Pancreas (tissue), 10 donors: ENCODE results near the gene UBE2E2. TPM values are rescaled to one million over a fixed set of nuclear protein-coding genes. Genes with fewer than 3 reads are reported as not detected.

Experiments used
- ATAC-seq, 4 donors: fragments of 200-7000 bp; cut with Tn5 transposase; one replicate each; pipeline versions ENCODE4 v1.8.0 to v1.9.1; 2020; ENCODE audit warnings: mild to moderate bottlenecking in 4 of 4, moderate library complexity in 4 of 4
- DNase-seq, 6 donors: peaks; one replicate each; pipeline ENCODE4 v3.0.0-alpha.2; 2020
- FAIRE-seq: peaks from 2 replicates; lab custom pipeline; 2012; peaks lifted over from hg19 to GRCh38; lab: Jason Lieb, UNC
- H3K27ac ChIP-seq, 4 donors: fragments of 200-600 bp; sonication (generic); 1 replicate in 3 of 4; 2 replicates in 1 of 4; pipeline versions ENCODE4 v1.5.0 to v1.8.0; 2020
- H3K27me3 ChIP-seq, 4 donors: fragments of 200-600 bp; one replicate each; pipeline ENCODE4 v1.8.0; 2021
- H3K36me3 ChIP-seq, 3 donors: fragments of 200-600 bp; sonication (generic) in 1 of 3; one replicate each; pipeline versions ENCODE4 v1.5.0 to v1.8.0; 2020 to 2021
- H3K4me1 ChIP-seq, 3 donors: fragments of 200-600 bp; one replicate each; pipeline ENCODE4 v1.8.0; 2021
- H3K4me3 ChIP-seq, 4 donors: fragments of 200-600 bp; sonication (generic) in 2 of 4; one replicate each; pipeline versions ENCODE4 v1.5.0 to v1.8.0; 2020 to 2021
- H3K9me3 ChIP-seq, 4 donors: fragments of 200-600 bp; one replicate each; pipeline ENCODE4 v1.8.0; 2021
- WGBS, 2 donors: extraction: QIAGEN DNeasy Blood & Tissue Kit; methylation state at CpG; one replicate each; pipeline ENCODE4 v1.1.7; 2013; 5-methylcytosine and 5-hydroxymethylcytosine counted together
- intact Hi-C, 3 donors: fragments of 100-400 bp; cut with DNase I; formaldehyde crosslinking; loops; one replicate each; pipeline versions ENCODE4 v1.11.1 to v1.14.2; 2022
- polyA plus RNA-seq, 2 donors: library from polyadenylated mRNA; stranded (reverse); fragments of 200-250 nt; gene quantifications; one replicate each; pipeline ENCODE4 v1.2.3, GENCODE V29; 2013
- total RNA-seq, 6 donors: library from RNA; stranded (reverse); fragmentation: NEBNext Ultra II Directional in 4 of 6; extraction: Animal tissue kit (Norgen Biotek cat#: 25700) in 4 of 6; gene quantifications; one replicate each; pipeline versions ENCODE4 v1.2.1 to v1.2.4, GENCODE V29; 2021 to 2023
- TF ChIP-seq, protein P1 (sequence below), 4 donors: fragments of 200-600 bp; sonication (generic) in 3 of 4; IDR thresholded peaks; one replicate each; pipeline versions ENCODE4 v1.5.0 to v1.8.0; 2021; ENCODE audit warnings: antibody characterized with exemption in 4 of 4
- donor health status: healthy with polysubstance abuse.
- donor health status: DM: no; HTN: no; CAD: no; lungs with moderate emphysema.
- donor health status: DM: no; HTN: no; CAD: no.
- donor health status: control.
- donor health status: control.
- donor health status: Bipolar disorder and iron deficiency.
- donor health status: DM: yes; HTN: yes; CAD: no.
- donor health status: DM: no; HTN: no; CAD: no.
- donor health status: DM: no; HTN: no; CAD: no.
- donor health status: DM: yes; HTN: yes; CAD: no.

UBE2E2 gene
- total and polyA plus RNA-seq, 8 donors, result 3.3 to 11.6 (median 5.8) TPM

DNA sequence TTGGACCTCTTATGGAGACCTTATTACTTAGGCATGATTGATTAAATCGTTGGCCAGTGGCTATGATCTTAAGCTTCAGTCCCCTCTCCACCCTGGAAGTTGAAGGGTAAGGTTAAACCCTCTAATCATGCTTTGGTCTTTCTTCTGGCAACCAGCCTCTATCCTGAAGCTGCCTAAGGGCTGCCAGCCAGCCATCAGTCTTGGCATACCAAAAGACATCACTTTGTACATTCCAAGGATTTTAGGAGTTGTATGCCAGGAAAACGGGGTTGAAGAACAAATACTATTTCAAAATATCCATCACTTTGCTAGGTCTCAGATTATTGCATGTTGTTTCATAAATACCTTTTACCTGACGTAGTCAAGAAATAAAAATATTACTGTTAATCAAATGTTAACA lies 28.9 kb downstream of the UBE2E2 start:
- TF ChIP-seq, protein P1, sequence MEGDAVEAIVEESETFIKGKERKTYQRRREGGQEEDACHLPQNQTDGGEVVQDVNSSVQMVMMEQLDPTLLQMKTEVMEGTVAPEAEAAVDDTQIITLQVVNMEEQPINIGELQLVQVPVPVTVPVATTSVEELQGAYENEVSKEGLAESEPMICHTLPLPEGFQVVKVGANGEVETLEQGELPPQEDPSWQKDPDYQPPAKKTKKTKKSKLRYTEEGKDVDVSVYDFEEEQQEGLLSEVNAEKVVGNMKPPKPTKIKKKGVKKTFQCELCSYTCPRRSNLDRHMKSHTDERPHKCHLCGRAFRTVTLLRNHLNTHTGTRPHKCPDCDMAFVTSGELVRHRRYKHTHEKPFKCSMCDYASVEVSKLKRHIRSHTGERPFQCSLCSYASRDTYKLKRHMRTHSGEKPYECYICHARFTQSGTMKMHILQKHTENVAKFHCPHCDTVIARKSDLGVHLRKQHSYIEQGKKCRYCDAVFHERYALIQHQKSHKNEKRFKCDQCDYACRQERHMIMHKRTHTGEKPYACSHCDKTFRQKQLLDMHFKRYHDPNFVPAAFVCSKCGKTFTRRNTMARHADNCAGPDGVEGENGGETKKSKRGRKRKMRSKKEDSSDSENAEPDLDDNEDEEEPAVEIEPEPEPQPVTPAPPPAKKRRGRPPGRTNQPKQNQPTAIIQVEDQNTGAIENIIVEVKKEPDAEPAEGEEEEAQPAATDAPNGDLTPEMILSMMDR (IDR thresholded peaks at IDR 0.05), result no peak

DNA sequence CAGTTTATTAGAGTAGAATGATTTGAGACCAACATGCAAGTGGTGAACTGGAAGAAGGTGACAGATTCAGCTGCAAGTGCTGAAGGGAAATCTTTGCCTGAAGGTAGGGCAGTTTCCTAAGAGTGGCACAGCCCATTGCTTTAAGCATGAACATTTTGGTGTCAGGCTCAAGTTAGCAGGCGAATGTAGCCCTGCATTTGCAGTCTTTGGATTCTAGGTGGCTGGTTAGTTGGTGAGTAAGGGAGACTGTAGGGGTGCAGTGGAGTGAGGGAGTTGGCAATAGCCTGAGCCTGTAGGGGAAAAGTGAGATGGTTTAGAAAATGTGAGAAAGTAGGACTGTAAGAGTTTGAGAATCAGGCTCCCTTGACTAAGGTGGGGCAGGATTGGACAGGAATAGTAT lies 29.7 kb downstream of the UBE2E2 start:
- TF ChIP-seq, protein P1 (IDR thresholded peaks at IDR 0.05), result no peak
- H3K4me3 ChIP-seq, result no peak overlapping the region
- H3K4me1 ChIP-seq, result no peaks in the 10 kb centered on the region
- H3K9me3 ChIP-seq, result no peaks in the 10 kb centered on the region
- WGBS, 2 donors, result 94% methylated on average over 1 of the region's 1 CpG
- H3K27me3 ChIP-seq, result no peaks in the 10 kb centered on the region
- no peak for FAIRE-seq
- H3K27ac ChIP-seq, result no peak overlapping the region
- DNase-seq, result no peak
- H3K36me3 ChIP-seq, result no peaks in the 10 kb centered on the region
- no peak for ATAC-seq
- intact Hi-C loops, result no loop called here

More for the DNA sequence above, 28.9 kb downstream of the UBE2E2 start:
- no peak overlapping the region for H3K4me3 ChIP-seq
- no peak for FAIRE-seq
- no peak for ATAC-seq
- intact Hi-C loops, result no loop called here
- no peak overlapping the region for H3K27ac ChIP-seq
- H3K9me3 ChIP-seq, result no peaks in the 10 kb centered on the region
- DNase-seq, result no peak
- 65 to 68% methylated on average over 3 of the region's 3 CpGs for WGBS, 2 donors
- no peaks in the 10 kb centered on the region for H3K4me1 ChIP-seq
- no peaks in the 10 kb centered on the region for H3K27me3 ChIP-seq
- no peaks in the 10 kb centered on the region for H3K36me3 ChIP-seq

DNA sequence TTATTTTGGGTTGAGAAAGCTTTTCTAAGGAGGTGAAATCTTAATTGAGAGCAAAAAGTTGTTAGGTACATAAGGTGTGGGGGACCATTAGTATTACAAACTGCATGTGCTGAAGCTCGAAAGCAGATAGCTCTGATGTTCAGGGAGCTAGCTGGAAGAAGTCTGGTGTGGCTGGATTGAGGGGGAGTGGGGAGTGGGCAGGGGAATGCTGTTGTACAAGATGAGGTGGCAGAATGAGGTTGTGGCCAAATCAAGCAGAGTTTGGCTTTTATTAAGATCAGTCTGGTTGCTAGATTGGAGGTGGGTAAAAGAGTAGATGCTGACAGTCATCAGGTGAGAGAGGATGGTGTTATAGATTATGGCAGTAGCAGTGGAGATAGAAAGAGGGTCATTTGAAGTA lies 32.1 kb downstream of the UBE2E2 start:
- Histone ChIP-seq H3K4me1 (no peaks in the 10 kb centered on the region), H3K27me3 (no peaks in the 10 kb centered on the region), H3K27ac (no peak overlapping the region), H3K36me3 (no peaks in the 10 kb centered on the region), H3K9me3 (no peaks in the 10 kb centered on the region), H3K4me3 (no peak overlapping the region)
- intact Hi-C loops, result no loop called here
- FAIRE-seq, result no peak
- TF ChIP-seq, protein P1 (IDR thresholded peaks at IDR 0.05), result no peak
- WGBS, 2 donors, result 94 to 96% methylated on average over 1 of the region's 1 CpG
- no peak for ATAC-seq
- no peak for DNase-seq

DNA sequence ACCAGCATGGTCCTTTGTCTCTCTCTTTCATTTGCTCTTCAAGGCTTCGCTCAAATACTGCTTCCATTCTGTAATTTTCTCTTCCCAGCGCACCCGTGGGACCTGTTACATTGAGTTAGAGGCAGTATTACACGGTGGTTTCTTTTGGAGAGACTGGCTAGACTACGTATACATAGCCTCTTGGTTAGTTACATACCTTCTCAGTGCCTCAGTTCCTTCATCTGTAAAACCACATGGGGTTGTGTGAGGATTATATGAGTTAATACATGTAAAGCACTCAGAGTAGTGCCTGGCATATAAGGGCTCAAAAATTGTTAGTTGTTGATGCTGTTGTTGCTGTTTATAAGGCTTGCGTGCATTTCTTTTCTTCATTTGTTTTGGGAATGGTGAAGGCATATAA lies 33.8 kb downstream of the UBE2E2 start:
- FAIRE-seq (no peak), ATAC-seq (no peak), DNase-seq (no peak)
- intact Hi-C loops, result no loop called here
- no peaks in the 10 kb centered on the region for H3K36me3 ChIP-seq
- WGBS, 2 donors, result 91 to 97% methylated on average over 6 of the region's 6 CpGs
- H3K4me3 ChIP-seq, result no peak overlapping the region
- H3K27ac ChIP-seq, result no peak overlapping the region
- TF ChIP-seq, protein P1 (IDR thresholded peaks at IDR 0.05), result no peak
- H3K27me3 ChIP-seq, result no peaks in the 10 kb centered on the region
- no peaks in the 10 kb centered on the region for H3K4me1 ChIP-seq
- no peaks in the 10 kb centered on the region for H3K9me3 ChIP-seq

DNA sequence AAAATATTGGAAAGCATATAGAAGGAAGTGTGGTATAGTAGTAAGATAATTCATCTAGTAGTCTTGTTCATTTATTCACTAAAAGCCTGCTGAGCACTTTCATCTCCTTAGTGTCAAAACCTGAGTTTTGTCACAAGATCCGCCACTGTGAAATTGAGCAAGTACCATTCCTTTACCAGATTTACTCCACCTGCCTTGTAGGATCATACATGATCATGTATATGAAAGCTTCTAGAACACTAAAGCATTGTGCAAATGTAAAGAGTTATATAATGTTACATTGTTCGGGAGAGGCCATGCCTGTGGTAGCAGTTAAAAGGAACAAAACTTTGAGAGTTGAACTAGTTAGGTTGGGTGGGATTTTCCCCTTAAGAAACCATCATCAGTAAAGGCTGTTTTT lies 35.0 kb downstream of the UBE2E2 start:
- FAIRE-seq (no peak), DNase-seq (no peak), ATAC-seq (no peak)
- 95% methylated on average over 2 of the region's 2 CpGs for WGBS, 2 donors
- intact Hi-C loops, result no loop called here
- no peak overlapping the region for H3K27ac ChIP-seq
- no peak overlapping the region for H3K4me3 ChIP-seq
- no peaks in the 10 kb centered on the region for H3K4me1 ChIP-seq
- TF ChIP-seq, protein P1 (IDR thresholded peaks at IDR 0.05), result no peak
- no peaks in the 10 kb centered on the region for H3K36me3 ChIP-seq
- no peaks in the 10 kb centered on the region for H3K27me3 ChIP-seq
- no peaks in the 10 kb centered on the region for H3K9me3 ChIP-seq
